GM21576 (cell line): ENCODE measurements around the gene C12orf75.
"Not testable (repeated sequence)": the region's sequence is repeated elsewhere in the genome, so short reads cannot be mapped to it uniquely, and the experiment has no call there.

Experiments
- ATAC-seq: cut with Tn5 transposase; IDR thresholded peaks from one replicate; pipeline ENCODE4 v1.9.1; 2021; ENCODE audit warnings: mild to moderate bottlenecking, moderate library complexity; ENCODE audit not compliant: unreplicated experiment

C12orf75 gene

DNA sequence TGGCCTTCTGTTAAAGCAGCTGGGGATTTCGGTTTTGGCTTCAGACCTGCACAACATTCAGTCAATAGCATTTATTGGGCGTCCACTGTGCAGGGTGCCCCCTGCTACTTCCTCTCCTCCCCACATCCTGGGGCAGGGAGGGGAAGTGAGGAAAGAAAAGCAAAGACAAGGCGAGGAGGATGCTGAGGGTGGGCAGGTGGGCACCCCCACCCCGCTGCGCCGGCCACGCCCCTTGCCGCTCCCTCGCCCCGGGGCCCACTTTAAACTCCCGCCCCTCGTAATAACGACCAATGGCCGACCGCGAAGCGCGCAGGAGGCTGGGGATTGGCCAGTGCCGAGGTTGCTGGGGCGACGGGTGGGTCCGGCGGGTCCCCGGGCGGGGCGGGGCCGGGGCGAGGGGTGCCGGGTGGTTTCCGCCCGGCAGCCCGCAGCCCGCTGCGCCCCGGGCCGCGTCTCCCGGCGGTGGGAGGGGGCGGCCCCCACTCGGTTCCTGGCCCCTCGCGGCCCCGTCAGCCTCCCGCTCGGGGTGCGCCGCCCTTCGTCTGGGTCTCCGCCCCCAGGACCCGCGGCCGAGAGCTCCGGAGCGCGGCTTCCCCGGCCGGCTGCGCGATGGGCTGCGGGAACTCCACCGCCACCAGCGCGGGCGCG lies at the start of gene C12orf75:
Gene C12orf75 (plus strand): TSS at position 409 of the 648 bp plus-strand sequence. CDS start 201 bp downstream, at position 610.
- peak; percentile 83 for ATAC-seq

DNA sequence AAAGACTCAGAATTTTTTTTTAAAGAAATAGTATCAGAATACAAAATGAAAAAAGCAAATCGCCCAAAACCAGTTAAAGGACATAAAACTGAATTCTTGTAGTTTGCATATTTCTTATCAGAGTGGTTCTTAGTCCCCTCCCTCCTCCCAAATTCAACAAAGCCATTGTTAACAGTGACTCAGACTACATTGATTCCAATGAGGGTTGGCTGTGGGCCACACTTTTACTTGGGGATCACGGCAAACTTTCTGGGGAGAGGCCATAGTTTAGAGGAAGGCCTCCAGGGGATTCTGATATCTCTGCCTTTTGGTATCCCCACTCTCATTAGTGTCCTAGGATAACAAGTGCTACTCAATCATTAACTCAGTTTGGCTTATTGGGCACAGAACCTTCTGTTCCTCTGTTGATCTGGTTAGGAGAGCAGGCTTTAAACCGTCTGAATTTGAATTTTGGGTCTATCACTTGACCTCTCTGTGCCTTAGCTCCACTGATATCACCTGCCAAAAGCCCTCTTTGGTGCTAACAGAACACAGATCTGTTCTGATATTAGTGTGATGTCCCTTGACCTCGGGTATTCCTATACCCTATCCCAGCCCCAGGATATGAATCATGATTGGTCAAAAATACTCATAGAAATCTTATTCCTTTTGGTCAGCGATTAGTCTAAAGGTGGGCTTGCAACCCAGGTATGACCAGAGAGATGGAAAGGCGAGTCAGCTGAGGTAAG lies 49.4 kb upstream of the C12orf75 start:
- no peak for ATAC-seq

DNA sequence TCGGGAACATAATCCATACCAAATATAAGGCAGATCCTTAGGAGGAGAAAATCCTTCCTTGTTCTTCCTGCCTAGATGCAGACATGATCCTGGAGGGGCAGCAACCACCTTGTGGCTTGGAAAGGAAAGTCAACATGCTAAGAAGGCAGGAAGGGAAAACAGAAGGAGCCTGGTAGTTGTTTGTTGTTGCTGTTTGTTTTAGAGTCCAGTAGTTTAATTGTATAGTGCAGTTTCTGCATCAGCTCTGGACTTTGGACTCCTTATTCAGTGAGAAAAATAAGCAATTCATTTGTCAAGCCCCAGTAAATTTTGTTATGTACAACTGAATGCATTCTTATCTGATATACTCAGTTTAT lies 48.8 kb upstream of the C12orf75 start:
- ATAC-seq, result no peak

DNA sequence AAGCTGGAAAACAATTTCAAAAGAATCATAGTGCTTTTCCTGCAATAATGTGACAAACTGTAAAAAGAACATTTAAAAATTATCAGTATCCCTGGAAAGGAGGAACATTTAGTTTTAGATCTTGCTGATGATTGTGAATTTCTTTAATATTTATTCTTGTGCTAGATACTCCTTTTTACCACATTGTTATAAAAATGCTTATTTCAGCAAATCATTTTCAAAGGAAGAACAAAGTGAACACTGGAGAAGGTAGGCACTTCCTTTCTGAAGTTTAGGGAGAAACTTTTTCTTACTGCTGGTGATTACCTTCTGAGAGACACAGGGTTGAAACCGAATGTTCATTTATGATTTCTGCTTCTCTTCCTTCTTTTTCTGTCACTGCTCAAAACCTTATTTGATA lies 45.1 kb upstream of the C12orf75 start:
- ATAC-seq, result no peak

DNA sequence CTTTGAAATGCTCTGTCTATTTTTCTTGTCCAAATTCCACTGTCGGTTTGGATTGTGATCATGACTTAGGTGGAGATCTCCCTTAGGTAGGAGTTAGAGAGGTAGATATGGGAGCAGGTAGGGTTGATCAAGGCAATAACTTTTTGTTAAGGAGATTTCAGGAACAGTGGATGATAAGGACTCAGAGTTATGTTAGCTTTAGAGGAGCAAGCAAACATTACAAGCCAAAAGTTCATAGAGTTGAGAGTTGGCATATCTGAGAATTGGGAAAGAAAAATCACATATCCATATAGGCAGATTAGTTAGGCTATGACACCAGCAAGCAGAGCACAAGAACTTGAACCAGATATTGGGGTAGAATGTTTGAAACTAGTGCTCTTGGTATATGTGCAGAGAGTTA lies 43.1 kb upstream of the C12orf75 start:
- no peak for ATAC-seq

DNA sequence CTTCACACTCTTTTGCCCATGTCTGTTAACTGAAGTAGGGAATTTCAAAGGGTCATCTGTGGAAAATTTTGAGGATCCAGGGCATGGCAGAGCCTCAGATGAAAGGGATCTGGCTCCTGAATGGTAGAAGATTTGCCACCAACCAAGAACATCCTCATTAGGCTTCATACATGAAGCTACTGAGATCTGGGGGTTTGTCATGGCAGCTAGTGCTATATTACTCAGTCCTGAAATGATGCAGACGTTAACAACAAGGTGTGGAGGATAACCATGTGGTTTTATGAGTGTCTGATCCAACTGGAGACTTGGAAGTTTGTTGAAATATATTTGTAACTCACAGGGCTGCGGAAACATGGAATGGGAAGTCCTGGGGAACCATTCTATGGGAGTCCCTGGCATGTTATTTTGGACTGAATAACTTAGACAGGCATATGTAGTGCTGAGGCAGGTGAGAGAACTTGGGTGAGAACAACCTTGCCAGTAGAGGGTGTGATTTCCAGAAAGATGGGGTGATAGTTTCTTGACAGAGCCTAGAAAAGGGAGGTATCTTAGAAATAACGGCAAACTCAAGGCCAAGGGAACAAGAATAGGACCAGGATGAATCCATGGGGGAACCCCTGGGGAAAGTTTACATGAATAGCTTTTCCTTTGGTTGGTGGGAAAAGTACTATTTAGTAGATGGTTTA lies 42.0 kb upstream of the C12orf75 start:
- no peak for ATAC-seq

DNA sequence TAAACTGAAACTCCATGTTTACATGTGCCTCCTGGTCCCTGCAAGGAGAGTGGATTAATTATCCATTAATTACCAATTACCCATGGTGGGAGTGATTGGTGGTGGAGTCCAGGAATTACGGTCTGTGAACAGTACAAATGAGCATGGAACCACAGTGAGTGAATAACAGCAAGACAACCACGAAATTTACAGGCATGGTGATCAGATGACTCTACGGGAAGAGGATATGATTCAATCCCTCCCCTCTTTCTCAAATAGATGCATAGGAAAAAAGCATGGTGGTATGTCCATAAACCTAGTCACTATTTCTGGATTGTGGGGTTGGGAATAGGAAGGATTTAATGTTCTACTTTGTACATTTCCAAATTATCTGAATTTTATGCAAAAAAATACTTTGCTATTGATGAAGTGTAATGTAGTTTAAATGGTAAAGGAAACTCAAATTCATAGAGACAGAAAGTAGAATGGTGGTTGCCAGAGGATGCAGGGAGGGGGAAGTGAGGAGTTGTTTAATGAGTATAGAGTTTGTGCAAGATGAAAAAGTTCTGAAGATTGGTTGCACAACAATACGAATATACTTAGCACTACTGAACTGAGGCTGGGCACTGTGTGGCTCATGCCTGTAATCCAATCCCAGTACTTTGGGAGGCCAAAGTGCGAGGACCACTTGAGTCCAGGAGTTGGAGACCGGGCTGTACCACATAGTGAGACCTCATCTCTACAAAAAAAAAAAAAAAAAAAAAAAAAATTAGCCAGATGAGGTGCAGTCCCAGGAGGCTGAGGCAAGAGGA lies 41.2 kb upstream of the C12orf75 start:
- no peak for ATAC-seq

DNA sequence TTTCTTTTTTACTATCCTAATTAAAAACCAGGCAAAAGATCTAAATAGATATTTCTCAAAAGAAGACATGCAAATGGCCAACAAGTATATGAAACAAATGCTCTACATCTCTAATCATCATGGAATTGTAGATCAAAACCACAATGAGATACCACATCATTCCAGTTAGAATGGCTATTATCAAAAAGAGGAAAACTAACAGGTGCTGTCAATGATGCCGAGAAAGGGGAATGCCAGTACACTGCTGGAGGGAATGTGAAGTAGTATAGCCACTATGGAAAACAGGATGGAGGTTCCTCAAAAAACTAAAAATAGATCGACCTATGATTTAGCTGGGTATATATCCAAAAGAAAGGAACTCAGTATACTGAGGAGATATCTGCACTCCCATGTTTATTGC lies 39.0 kb upstream of the C12orf75 start:
- ATAC-seq, result no peak

DNA sequence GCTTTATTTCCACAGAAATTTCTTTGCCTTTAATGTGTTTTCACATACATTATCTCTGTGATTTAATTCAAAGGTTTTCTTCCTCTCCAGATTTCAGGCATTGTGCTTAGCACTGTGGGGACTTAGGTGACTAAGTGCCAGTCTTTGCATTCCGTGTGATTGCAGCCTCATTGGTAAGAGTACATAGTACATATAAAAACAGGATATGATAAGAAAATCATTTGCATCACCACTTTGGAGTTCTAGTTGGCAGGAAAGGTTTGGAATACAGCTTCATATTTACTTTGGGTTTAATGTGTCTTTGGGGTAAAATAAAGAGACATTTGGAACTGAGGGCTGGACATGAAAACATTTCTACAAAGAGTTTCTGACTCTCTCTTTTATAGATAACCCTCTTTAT lies 37.8 kb upstream of the C12orf75 start:
- ATAC-seq, result no peak

DNA sequence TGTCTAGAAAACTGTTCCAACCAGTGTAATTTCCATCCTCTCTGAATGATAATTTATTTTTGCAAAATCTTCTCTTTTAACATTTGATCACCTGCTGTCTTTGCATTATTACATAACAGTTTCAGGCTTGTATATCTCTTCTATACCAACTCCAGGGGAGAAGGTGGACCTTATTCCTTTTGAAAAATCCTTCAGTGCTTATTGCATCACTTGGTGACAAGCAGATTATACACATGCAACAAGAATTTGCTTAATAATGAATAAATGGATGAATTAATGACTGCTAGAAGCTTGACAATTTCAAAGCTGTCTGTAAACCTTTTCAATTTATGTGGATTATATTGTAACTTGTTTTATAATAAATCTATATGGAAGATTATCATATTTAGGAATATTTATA lies 37.3 kb upstream of the C12orf75 start:
- ATAC-seq, result no peak

DNA sequence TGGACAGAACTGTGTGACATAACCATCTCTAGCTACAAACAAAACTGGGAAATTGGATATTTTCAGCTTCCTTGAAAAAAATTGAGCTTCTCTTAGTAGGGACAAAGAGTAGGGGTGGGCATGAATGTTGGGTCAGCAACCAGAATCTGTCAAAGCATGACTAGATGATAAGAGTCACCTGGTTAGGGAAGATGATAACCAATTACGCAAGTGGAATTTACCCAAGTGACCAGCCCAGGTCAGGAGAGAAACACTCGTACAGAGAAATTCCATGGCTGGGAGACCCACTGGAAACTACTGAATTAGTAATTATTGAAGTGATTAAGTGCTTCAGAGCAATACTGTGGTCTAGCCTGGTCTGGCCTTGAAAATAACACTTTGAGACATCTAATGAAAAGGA lies 36.3 kb upstream of the C12orf75 start:
- no peak for ATAC-seq

DNA sequence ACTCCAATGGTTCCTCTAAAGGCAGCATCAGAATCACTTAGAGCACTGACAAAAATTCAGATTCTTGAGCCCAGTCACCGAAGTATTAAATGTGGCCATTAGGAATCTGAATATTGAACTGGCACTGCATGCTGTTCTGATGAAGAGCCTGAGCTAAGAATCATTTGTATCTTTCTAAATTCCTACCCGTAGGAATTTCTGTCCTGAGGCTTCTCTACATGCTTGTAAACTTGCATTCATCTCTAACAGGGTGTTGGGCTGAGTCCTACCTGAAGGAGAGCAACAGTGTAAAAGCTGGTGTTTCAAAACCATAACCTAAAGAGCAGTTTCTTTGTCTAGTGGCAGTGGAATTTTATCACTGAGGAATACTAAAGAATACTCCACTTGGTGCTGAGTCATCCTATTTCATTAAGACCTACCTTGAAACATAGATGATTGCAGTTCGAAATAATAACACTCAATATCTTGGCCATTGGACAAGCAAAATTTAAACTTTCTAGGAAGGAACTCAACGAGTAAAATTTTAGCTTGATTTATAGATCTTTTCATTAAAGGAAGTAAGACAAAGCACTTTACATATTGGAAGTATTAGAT lies 35.5 kb upstream of the C12orf75 start:
- ATAC-seq, result no peak

DNA sequence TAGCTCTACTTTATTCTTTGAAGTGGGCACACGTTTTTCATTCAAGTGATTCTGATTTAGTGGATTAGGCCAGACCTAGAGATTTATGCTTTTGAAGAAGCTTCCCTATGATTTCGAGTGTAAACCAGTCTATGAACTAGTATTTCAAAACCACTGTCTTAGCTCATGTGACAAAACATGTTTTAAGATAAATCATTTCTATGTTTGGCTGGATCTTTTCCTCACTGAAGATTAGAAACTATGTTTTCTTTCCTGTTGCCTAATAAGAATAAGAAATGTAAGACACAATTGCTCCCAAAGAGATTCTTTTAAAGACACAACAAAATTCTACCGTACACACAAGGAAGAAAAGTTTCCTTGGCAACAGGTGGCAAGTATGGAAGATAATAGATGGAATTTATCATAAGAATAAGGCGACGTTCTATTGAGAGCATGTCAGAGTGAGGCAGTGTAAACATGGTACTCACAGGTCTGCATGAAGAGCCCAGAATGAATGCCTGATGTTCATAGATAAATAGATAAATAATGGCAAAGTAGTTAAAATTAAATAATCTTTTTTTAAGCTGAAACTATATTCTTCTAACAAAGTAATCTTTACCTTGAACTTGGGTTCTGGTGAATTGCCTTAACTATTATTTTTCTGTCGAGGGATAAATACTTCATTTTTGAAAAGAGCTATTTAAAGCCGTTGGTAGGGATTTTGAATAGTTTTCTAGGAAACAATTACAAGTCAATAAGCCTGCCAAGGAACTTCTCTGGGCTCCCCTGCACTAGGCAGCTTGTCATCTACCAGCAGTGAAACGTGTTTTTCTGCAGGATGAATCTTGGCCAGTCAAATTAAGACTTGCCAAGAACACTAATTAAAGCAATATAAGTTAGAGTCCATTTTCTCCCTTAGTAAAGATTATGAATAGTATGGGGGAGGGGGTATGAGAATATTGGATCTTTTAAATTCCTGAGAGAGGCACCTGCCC lies 34.1 kb upstream of the C12orf75 start:
- no peak for ATAC-seq

DNA sequence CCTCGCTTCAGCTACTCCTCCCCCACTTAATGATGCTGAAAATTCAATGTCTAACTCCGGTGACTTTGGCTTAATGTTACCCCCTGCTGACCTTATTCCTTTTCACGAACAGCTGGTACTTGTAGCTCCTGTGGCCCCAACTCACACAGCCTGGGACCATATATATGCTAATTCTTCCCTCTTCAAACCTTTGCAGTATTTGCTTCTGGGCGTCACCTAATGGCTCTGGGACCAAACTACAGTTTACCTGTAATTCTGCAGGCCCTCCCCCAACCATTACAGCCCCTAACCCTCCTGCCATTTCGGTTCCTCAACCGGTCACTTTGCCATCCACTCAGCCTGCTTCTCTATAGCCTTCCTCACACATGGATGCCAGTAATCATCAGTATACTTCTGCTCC lies 29.6 kb upstream of the C12orf75 start:
- no peak for ATAC-seq

DNA sequence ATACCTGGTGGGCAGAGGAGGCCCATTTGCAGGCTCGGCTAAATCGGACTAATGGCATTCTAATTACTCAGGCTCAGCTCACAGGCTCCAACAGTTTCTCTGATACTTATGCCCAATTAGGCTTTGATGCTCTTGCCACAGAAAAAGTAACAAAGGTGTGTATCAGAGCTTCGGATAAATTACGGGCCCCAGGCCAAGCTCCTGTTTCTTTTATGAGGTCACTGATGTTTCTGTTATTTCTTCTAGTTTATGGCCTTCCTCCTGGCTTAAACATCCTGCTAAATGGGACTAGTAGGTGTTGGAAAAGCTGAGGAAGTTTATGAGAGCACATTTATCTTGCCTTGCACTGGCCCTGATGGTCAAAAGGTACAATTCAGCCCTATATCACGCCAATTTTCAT lies 28.8 kb upstream of the C12orf75 start:
- no peak for ATAC-seq

DNA sequence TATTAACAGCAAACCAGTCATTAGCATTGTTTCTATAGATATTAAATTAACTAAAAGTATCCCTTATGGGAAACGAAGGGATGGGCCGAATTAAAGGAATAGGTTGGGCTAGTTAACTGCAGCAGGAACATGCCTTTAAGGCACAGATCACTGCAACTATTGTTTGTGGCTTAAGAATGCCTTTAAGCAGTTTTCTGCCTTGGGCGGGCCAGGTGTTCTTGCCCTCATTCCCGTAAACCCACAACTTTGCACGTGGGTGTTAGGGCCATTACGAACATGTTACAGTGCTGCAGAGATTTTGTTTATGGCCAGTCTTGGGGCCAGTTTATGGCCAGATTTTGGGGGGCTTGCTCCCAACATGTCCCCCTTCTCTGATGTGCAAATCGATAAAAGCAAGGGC lies 27.5 kb upstream of the C12orf75 start:
- not testable (repeated sequence) for ATAC-seq

DNA sequence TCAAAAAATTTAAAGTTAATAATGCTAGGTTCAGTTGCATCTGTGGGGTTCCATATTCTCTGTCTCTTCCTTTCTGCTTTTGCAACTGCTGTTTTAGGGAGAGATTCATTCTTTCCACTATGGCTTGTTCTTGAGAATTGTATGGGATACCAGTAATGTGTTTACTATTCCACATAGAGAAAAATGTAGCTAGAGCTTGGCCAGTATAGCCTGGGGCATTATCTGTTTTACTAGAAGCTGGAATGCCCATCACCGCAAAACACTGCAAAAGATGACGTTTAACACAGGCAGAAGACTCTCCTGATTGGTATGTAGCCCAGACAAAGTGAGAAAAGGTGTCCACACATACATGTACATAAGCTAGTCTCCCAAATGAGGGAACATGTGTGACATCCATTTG lies 25.9 kb upstream of the C12orf75 start:
- not testable (repeated sequence) for ATAC-seq

DNA sequence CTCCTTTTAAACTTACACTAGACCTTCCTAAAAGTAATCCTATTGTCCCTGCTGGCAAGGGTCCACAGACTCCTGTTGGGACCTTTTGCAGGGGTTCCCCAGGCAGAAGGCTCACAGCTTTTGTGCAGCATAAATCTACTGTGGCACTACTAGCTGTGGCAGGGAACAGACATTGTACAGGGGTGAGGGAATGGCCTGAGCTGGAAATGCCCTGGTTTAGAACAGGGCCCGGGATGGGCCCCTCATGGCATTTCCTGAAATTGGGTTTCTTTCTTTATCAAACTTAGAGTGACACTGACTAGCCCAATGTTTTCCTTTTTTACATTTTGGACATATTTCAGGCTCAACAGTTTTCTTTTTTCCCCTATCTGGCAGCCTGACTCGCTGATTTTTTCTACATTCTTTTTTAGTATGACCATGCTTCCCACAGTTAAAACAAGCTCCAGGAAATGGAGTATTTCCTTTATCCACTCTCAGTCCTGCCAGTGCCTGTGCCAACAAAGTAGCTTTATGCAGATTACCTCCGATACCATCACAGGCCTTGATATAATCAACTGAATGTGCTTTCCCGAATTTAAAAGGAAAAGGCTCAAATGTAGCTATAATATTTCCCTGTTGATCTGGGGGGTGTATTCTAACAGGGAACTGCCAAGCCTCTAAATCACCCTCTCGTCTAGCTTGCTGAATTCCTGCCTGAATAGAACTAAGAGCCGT lies 22.7 kb upstream of the C12orf75 start:
- ATAC-seq, result not testable (repeated sequence)

DNA sequence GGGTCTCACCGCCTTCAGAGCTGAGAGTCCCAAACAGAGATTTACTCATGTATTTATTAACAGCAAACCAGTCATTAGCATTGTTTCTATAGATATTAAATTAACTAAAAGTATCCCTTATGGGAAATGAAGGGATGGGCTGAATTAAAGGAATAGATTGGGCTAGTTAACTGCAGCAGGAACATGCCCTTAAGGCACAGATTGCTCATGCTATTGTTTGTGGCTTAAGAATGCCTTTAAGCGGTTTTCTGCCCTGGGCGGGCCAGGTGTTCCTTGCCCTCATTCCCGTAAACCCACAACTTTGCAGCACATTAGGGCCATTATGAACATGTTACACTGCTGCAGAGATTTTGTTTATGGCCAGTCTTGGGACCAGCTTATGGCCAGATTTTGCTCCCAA lies 21.7 kb upstream of the C12orf75 start:
- not testable (repeated sequence) for ATAC-seq
